VCaP (cell line): ENCODE data around the gene PRDM16.

ENCODE experiments used
- H3K27ac ChIP-seq: fragments of 450-650 bp; 2 replicates; pipeline ENCODE4 v1.5.1; 2017
- TF ChIP-seq, protein P1 (sequence below): fragments of 450-650 bp; conservative IDR thresholded peaks from 2 replicates; pipeline ENCODE4 v1.5.1; 2017; ENCODE audit warnings: mild to moderate bottlenecking, moderate library complexity

Gene PRDM16

DNA sequence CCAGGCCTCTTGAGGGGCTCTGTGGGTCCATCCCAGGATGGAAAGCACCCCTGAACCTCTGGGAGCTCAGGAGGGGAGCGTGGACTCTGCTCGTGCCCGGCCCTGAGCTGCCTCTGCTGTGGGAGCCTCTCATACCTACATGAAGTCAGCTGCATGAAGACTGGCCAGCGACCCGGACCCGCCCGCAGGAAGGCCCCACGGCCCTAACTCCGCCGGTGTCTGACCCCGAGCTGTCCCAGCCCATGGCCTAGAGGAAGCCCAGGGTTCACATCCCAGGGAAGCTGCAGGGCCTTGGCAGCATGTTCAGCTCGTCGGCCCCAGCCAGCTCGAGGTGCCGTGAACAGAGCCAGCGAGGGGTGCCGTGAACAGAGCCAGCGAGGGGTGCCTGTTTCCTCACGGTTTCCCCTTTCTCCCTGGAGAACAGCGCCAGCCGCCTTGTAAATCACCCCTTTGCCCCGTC is 207.4 kb downstream of the PRDM16 start:
- no peak overlapping the region for H3K27ac ChIP-seq
- TF ChIP-seq, protein P1, sequence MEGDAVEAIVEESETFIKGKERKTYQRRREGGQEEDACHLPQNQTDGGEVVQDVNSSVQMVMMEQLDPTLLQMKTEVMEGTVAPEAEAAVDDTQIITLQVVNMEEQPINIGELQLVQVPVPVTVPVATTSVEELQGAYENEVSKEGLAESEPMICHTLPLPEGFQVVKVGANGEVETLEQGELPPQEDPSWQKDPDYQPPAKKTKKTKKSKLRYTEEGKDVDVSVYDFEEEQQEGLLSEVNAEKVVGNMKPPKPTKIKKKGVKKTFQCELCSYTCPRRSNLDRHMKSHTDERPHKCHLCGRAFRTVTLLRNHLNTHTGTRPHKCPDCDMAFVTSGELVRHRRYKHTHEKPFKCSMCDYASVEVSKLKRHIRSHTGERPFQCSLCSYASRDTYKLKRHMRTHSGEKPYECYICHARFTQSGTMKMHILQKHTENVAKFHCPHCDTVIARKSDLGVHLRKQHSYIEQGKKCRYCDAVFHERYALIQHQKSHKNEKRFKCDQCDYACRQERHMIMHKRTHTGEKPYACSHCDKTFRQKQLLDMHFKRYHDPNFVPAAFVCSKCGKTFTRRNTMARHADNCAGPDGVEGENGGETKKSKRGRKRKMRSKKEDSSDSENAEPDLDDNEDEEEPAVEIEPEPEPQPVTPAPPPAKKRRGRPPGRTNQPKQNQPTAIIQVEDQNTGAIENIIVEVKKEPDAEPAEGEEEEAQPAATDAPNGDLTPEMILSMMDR: no peak

DNA sequence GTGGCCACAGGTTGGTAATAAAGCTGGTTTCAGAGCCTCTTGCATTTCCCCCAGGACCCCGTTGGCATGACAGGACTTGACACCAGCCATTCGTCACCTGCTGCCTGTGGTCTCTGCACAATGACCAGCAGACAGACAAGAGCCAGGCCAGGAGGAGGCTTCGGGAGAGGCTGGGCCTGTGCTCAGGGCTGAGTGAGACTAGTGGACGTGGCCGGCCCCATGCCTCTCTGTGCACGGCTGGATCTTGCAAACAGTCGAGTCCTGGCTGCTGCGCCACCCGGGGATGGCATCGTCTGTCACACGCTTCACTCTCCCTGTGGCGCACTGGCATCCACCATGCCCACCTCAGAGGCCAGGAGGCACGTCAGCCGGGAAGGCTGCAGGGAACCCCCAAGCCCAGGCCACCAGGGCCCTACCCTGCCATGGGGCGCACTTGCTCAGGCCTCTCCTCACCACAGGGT is 208.0 kb downstream of the PRDM16 start:
- no peak overlapping the region for H3K27ac ChIP-seq
- TF ChIP-seq, protein P1: no peak

DNA sequence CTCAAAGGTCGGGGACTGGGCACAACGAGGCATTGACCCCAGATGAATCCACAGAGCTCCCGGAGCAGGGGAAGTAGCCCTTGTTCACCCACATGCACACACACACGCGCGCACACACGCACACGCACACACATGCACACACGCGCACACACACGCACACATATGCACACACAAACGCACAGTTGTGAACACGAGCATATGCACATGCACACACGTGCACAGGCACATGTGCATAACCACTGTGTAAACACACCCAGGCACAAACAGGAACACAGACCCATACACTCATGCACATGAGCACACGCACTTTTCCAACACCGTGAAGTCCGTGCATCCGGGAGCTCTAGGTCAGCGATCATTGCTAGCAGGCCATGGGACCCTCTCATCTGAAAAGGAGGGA is 208.6 kb downstream of the PRDM16 start:
- TF ChIP-seq, protein P1: no peak
- H3K27ac ChIP-seq: no peak overlapping the region

DNA sequence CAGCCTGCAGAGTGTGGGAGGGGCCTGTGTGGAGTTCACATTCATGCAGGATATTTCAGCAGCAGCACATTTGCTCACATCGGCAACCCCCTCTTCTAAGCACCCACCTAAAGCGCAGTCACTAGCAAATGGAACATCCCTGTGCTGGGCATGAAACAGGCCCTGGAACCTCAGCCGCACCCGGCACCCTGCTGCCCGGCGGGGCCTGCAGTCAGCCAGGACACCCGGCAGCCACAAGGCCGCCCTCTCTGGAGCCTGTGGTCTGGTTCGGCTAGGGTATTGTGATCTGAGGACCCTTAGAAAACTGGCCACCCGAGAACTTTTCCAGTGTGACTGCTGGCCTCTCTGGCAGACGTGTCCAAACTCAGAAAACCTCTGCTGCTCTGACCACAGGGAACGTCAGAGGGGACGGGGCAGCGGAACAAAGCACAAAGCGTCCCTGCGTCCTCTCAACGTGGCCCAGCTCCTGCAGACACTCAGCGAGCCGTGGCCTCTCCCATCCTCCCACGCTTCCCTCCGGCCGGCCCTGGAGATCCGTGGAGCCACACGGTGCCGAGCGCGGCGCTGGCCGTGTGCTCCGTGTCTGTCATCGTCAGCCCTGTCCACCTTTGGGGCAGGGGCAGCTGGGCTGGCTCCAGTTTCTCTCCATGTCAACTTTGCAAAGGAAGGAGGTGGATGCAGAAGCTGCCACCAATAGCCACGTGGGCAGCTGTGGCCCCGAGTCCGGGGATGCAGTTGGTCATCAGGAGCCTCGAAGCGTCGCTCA is 209.6 kb downstream of the PRDM16 start:
- TF ChIP-seq, protein P1: no peak
- no peak overlapping the region for H3K27ac ChIP-seq

DNA sequence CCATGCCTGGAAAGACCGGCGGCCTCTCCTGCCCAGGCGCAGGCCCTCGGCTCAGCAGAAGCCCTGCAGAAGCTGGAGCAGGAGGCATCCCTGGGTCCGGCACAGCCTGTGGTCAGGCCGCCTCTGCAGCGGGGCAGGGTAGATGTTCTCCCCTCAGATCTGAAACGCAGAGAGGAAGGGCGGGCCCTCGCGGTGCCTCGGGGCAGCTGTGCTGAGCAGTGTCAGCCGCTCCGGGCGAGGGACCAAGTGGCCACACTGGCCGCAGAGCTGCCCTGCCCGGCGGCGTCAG is 210.1 kb downstream of the PRDM16 start:
- TF ChIP-seq, protein P1: no peak
- no peak overlapping the region for H3K27ac ChIP-seq

DNA sequence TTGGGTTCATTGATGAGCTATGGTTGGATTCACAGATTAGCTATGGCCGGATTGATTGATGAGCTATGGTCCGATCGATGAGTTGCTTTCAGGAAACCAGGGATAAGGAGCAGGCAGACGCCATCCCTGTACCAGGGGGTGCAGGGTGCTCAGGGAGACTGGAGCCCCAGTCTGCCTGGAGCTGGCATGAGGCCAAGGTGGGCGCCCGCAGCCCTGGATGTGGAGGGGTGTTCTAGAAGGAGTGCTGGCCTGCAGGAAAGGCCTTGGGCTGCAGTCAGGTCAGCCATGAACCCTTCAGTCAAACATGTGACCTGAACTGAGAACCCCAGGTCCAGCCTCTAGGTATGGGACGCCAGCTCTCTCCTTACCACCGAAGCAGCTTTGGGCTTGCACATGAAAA is 212.7 kb downstream of the PRDM16 start:
- TF ChIP-seq, protein P1: no peak
- no peak overlapping the region for H3K27ac ChIP-seq

DNA sequence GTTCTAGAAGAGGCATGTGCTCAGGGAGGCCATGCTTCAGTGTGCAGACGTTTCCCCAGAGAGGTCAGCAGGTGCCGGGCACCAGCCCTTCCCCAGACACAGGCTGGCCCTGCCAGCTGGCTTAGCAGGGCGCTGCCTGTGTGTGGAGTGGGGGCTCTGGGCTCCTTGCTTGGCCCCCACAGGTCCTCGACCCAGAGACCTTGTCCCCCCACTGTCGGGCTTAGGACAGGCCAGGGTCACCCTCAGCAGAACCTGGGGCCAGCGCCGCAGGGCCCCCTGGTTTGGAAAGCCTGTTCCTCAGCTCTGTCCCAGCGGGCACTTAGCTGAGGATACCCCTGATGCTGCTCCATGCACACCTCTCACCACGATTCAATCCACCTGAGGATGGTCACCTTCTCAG is 213.2 kb downstream of the PRDM16 start:
- H3K27ac ChIP-seq: no peak overlapping the region
- TF ChIP-seq, protein P1: no peak
